Natural killer cell (primary cell): ENCODE results near the gene DDIT3. TPM values are rescaled to one million over a fixed set of nuclear protein-coding genes. Genes with fewer than 3 reads are reported as not detected.
"Not testable (repeated sequence)": the region's sequence is repeated elsewhere in the genome, so short reads cannot be mapped to it uniquely, and the experiment has no call there.

ENCODE experiments used
- ATAC-seq, 3 donors: fragments of 150-1000 bp in 2 of 3; fragments of 200-7000 bp in 1 of 3; cut with Tn5 transposase; 1 replicate in 1 of 3; 2 replicates in 2 of 3; pipeline ENCODE4 v1.10.0; 2021; ENCODE audit warnings: mild to moderate bottlenecking in 2 of 3, moderate library complexity in 2 of 3
- DNase-seq, 2 donors: peaks; one replicate each; pipeline versions ENCODE4 v3.0.0 to v3.0.0-alpha.2; 2013 to 2021; ENCODE audit warnings: mixed read lengths in 1 of 2
- H3K27ac ChIP-seq: one replicate; pipeline ENCODE4 v1.5.1; 2013; ENCODE audit warnings: mild to moderate bottlenecking, low read length
- H3K27me3 ChIP-seq: one replicate; pipeline ENCODE4 v1.6.1; 2013; ENCODE audit warnings: low read length; ENCODE audit not compliant: control insufficient read depth, insufficient read depth
- H3K36me3 ChIP-seq: one replicate; pipeline ENCODE4 v1.6.1; 2013; ENCODE audit warnings: low read length; ENCODE audit not compliant: control insufficient read depth, insufficient read depth
- H3K4me1 ChIP-seq: one replicate; pipeline ENCODE4 v1.6.1; 2013; ENCODE audit warnings: low read length; ENCODE audit not compliant: control insufficient read depth, insufficient read depth
- H3K4me3 ChIP-seq: one replicate; pipeline ENCODE4 v1.5.1; 2013; ENCODE audit warnings: low read length
- H3K9me3 ChIP-seq: one replicate; pipeline ENCODE4 v1.6.1; 2013; ENCODE audit warnings: low read length; ENCODE audit not compliant: control insufficient read depth, insufficient read depth
- H3K27ac Mint-ChIP-seq, 2 donors: one replicate each; pipeline ENCODE4 v1.8.0; 2022; ENCODE audit warnings: mild to moderate bottlenecking in 2 of 2, mixed read lengths in 2 of 2, moderate library complexity in 1 of 2
- H3K27me3 Mint-ChIP-seq, 2 donors: one replicate each; pipeline ENCODE4 v1.8.0; 2022; ENCODE audit warnings: low read depth in 2 of 2, mixed read lengths in 2 of 2
- H3K36me3 Mint-ChIP-seq: one replicate; pipeline ENCODE4 v1.8.0; 2022; ENCODE audit warnings: mixed read lengths
- H3K4me1 Mint-ChIP-seq, 2 donors: one replicate each; pipeline ENCODE4 v1.8.0; 2022; ENCODE audit warnings: mixed read lengths in 2 of 2
- H3K4me3 Mint-ChIP-seq: one replicate; pipeline ENCODE4 v1.8.0; 2022; ENCODE audit warnings: mild to moderate bottlenecking, moderate library complexity, mixed read lengths
- H3K9me3 Mint-ChIP-seq, 2 donors: one replicate each; pipeline ENCODE4 v1.8.0; 2022; ENCODE audit warnings: mixed read lengths in 2 of 2
- WGBS: methylation state at CpG from one replicate; pipeline ENCODE4 v1.1.7; 2013; ENCODE audit warnings: missing lambda C conversion rate; ENCODE audit not compliant: insufficient coverage; 5-methylcytosine and 5-hydroxymethylcytosine counted together
- intact Hi-C: fragments of 100-400 bp; cut with micrococcal nuclease; formaldehyde crosslinking; loops from one replicate; pipeline ENCODE4 v1.14.2; 2022
- total RNA-seq, 4 donors: library from RNA; stranded (reverse); fragments of 120-200 nt in 1 of 4; gene quantifications; one replicate each; pipeline versions ENCODE4 v1.2.3 to v1.2.4, GENCODE V29; 2013 to 2022
- TF ChIP-seq, protein P1 (sequence below): fragments of 200-600 bp; IDR thresholded peaks from one replicate; pipeline ENCODE4 v1.8.0; 2022; ENCODE audit warnings: antibody characterized with exemption

Gene DDIT3
- total RNA-seq, 3 donors from 2014 or later (not counting 1 experiment from before 2014, with no cell fraction given), result 117 to 318 (median 182) TPM

DNA sequence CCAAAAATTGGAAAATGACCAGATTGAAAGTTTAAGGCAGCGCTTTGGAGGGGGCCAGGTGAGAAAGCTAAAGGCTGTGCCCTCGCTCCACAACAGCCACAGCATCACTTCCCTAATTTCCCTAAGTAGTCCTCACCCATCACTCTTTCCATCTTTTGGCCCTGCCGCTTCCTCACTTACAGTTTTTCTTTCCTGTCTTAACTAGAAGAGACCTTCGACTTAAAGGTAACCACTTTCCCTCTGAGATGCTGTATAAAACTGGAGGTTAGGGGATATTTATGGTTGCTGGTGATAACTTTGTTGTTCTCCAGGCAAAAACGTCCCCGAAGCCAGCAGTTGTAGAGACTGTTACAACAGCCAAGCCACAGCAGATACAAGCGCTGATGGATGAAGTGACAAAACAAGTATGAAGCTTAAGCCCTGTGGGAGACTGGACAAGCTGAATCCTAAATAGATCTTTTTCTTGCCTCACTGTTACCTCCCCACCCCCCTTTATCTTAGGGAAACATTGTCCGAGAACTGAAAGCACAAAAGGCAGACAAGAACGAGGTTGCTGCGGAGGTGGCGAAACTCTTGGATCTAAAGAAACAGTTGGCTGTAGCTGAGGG, 4.3 kb downstream of the DDIT3 start:
- Histone ChIP-seq H3K27me3 (no peaks in the 10 kb centered on the region), H3K36me3 (peaks cover 66% of the 10 kb centered on the region), H3K4me1 (peaks cover 26% of the 10 kb centered on the region), H3K9me3 (no peaks in the 10 kb centered on the region), H3K27ac (no peak overlapping the region), H3K4me3 (no peak overlapping the region)
- no peak for DNase-seq
- peaks cover 20 to 42% of the 10 kb centered on the region in 2 donors for H3K4me1 Mint-ChIP-seq
- H3K27ac Mint-ChIP-seq, result peak overlapping the region; percentile 46 to 99
- no peak overlapping the region for H3K4me3 Mint-ChIP-seq
- TF ChIP-seq, protein P1, sequence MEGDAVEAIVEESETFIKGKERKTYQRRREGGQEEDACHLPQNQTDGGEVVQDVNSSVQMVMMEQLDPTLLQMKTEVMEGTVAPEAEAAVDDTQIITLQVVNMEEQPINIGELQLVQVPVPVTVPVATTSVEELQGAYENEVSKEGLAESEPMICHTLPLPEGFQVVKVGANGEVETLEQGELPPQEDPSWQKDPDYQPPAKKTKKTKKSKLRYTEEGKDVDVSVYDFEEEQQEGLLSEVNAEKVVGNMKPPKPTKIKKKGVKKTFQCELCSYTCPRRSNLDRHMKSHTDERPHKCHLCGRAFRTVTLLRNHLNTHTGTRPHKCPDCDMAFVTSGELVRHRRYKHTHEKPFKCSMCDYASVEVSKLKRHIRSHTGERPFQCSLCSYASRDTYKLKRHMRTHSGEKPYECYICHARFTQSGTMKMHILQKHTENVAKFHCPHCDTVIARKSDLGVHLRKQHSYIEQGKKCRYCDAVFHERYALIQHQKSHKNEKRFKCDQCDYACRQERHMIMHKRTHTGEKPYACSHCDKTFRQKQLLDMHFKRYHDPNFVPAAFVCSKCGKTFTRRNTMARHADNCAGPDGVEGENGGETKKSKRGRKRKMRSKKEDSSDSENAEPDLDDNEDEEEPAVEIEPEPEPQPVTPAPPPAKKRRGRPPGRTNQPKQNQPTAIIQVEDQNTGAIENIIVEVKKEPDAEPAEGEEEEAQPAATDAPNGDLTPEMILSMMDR, result no peak
- no peaks in the 10 kb centered on the region for H3K27me3 Mint-ChIP-seq
- H3K36me3 Mint-ChIP-seq, result peaks cover 18% of the 10 kb centered on the region
- no peaks in the 10 kb centered on the region for H3K9me3 Mint-ChIP-seq
- intact Hi-C loops, result no loop called here
- no peak for ATAC-seq
- 92% methylated on average over 9 of the region's 11 CpGs for WGBS

DNA sequence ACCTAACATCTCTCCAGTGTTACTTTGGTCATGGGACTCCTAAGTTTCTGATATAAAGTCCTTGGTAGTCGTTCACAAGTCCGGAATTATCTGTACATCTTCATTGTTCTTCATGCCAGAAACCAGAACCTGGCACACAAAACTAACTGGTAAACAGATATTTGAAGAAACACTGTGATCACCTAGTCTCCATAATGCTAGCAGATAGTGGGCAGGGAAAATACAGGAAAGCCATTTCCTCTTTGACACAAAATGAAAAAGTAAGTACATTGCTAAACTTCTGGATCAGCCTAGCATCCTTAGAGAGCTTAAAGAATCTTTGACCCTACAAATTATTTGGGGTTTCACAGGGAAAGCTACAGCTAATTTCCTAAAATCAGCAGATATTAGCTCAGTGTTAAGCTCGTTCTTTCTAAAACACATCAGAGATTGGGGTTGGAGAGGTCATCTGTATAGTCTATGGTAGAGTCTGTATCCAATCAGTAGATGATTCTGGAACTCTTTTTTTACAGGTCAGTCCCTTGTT, 4.8 kb downstream of the DDIT3 start:
- Mint-ChIP-seq H3K9me3 (no peaks in the 10 kb centered on the region), H3K27ac (peak overlapping the region; percentile 46 to 99), H3K4me3 (no peak overlapping the region), H3K27me3 (no peaks in the 10 kb centered on the region), H3K4me1 (peaks cover 20 to 36% of the 10 kb centered on the region in 2 donors), H3K36me3 (peaks cover 18% of the 10 kb centered on the region)
- DNase-seq (no peak), ATAC-seq (no peak)
- H3K9me3 ChIP-seq, result no peaks in the 10 kb centered on the region
- peaks cover 66% of the 10 kb centered on the region for H3K36me3 ChIP-seq
- no peak overlapping the region for H3K27ac ChIP-seq
- 93% methylated on average over 3 of the region's 3 CpGs for WGBS
- intact Hi-C loops, result no loop called here
- H3K27me3 ChIP-seq, result no peaks in the 10 kb centered on the region
- TF ChIP-seq, protein P1, result no peak
- peaks cover 22% of the 10 kb centered on the region for H3K4me1 ChIP-seq
- no peak overlapping the region for H3K4me3 ChIP-seq

DNA sequence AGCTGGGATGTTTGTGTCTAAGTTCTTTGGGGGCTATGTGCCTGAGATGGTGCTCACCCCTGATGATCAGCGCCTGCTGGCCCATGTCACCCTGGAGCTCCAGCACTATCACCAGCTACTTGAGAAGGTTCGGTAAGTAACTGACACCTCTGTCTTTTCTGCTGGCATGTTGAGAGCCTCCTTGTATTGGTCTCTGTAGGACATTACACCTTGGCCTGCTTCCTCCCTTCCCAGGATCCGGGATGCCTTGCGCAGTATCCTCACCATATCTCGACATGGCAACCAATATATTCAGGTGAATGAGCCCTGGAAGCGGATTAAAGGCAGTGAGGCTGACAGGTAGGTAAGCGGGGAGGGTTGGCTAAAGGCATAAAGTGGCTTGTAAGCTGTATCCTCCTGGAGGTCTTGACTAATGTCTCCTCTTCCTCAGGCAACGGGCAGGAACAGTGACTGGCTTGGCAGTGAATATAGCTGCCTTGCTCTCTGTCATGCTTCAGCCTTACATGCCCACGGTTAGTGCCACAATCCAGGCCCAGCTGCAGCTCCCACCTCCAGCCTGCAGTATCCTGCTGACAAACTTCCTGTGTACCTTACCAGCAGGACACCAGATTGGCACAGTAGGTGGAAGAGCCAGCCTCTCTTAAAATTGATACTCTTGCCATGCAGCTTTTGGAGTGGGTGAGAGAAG, 5.5 kb downstream of the DDIT3 start:
- 95% methylated on average over 9 of the region's 9 CpGs for WGBS
- Histone ChIP-seq H3K27ac (no peak overlapping the region), H3K36me3 (peaks cover 68% of the 10 kb centered on the region), H3K27me3 (no peaks in the 10 kb centered on the region), H3K4me3 (no peak overlapping the region), H3K4me1 (peaks cover 19% of the 10 kb centered on the region), H3K9me3 (no peaks in the 10 kb centered on the region)
- TF ChIP-seq, protein P1, result no peak
- peak overlapping the region; percentile 13 for H3K4me3 Mint-ChIP-seq
- no peaks in the 10 kb centered on the region for H3K27me3 Mint-ChIP-seq
- H3K27ac Mint-ChIP-seq, result peak overlapping the region; percentile 46 to 99
- H3K9me3 Mint-ChIP-seq, result no peaks in the 10 kb centered on the region
- peaks cover 20% of the 10 kb centered on the region for H3K36me3 Mint-ChIP-seq
- DNase-seq (no peak), ATAC-seq (no peak)
- peaks cover 20 to 30% of the 10 kb centered on the region in 2 donors for H3K4me1 Mint-ChIP-seq
- intact Hi-C loops, result no loop called here

DNA sequence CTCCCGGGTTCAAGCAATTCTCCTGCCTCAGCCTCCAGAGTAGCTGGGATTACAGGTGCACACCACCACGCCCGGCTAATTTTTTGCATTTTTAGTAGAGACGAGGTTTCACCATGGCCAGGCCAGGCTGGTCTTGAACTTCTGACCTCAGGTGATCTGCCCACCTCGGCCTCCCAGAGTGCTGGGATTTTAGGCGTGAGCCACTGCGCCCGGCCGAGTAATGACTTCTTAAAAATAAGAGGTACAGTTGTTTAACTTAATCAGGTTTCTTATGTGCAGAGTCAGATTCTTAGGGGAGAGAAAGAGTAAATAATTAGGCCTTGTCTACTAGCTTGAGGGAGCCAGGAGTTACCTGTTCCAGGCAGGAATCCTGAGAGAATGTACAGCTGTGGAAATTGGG, 6.1 kb downstream of the DDIT3 start:
- intact Hi-C loops, H3K27me3 Mint-ChIP-seq, DNase-seq, H3K27me3 ChIP-seq, H3K4me3 ChIP-seq, H3K9me3 ChIP-seq, ATAC-seq, H3K9me3 Mint-ChIP-seq, H3K27ac ChIP-seq, H3K4me3 Mint-ChIP-seq: not testable (repeated sequence)
- 95% methylated on average over 9 of the region's 9 CpGs for WGBS
- Histone ChIP-seq H3K36me3 (peaks cover 72% of the 10 kb centered on the region), H3K4me1 (peaks cover 13% of the 10 kb centered on the region)
- peak overlapping the region; percentile 46 to 99 for H3K27ac Mint-ChIP-seq
- H3K4me1 Mint-ChIP-seq, result peaks cover 17 to 24% of the 10 kb centered on the region in 2 donors
- peaks cover 26% of the 10 kb centered on the region for H3K36me3 Mint-ChIP-seq

DNA sequence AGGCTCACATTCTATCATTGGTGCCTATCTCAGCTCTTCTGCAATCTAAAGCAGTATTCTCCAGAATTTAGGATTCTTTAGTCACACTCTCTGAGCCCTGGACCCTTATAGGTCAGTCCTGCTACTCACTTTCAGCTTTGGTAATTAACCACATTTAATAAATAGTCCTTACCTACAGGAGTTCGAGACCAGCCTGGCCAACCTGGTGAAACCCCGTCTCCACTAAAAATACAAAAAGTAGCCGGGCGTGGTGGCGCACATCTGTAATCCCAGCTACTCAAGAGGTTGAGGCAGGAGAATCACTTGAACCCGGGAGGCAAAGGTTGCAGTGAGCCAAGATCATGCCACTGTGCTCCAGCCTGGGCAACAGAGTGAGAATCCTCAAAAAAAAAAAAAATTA, 6.6 kb downstream of the DDIT3 start:
- H3K27ac ChIP-seq, H3K4me1 ChIP-seq, H3K27me3 Mint-ChIP-seq, ATAC-seq, H3K9me3 ChIP-seq, H3K27me3 ChIP-seq, DNase-seq, H3K4me3 Mint-ChIP-seq, H3K4me3 ChIP-seq, intact Hi-C loops, H3K9me3 Mint-ChIP-seq: not testable (repeated sequence)
- Mint-ChIP-seq H3K4me1 (peaks cover 12 to 18% of the 10 kb centered on the region in 2 donors), H3K27ac (peak overlapping the region in 1 of 2 donors; percentile 60), H3K36me3 (peaks cover 26% of the 10 kb centered on the region)
- peaks cover 76% of the 10 kb centered on the region for H3K36me3 ChIP-seq
- 85% methylated on average over 6 of the region's 6 CpGs for WGBS
